ENCODE results near the gene TUBGCP3. TPM values are rescaled to one million over a fixed set of nuclear protein-coding genes. Genes with fewer than 3 reads are reported as not detected.

TUBGCP3 gene
- total RNA-seq, 2 donors from 2014 or later, result 28.7 to 29.4 TPM

GRCh38 chr13:112465251-112466131, 122.5 kb downstream of the TUBGCP3 start:
- intact Hi-C loops (cut with DNase I), result no loop called here
- no peak for DNase-seq (ENCODE audit: low spot score)

GRCh38 chr13:112464720-112465119, 123.2 kb downstream of the TUBGCP3 start:
- DNase-seq (ENCODE audit: low spot score), result no peak
- intact Hi-C loops (cut with DNase I), result no loop called here

- DNase-seq (ENCODE audit: low spot score), result no peak
- intact Hi-C loops (cut with DNase I), result no loop called here
Observed at GRCh38 chr13:112462408-112462807, 125.5 kb downstream of the TUBGCP3 start.

- peak; percentile 74 for DNase-seq (ENCODE audit: low spot score)
Observed at GRCh38 chr13:112457485-112457884, 130.5 kb downstream of the TUBGCP3 start.

GRCh38 chr13:112457081-112457480, 130.9 kb downstream of the TUBGCP3 start:
- intact Hi-C loops (cut with DNase I), result no loop called here
- no peak for DNase-seq (ENCODE audit: low spot score)

More at GRCh38 chr13:112457485-112457884, 130.5 kb downstream of the TUBGCP3 start:
- intact Hi-C loops (cut with DNase I), result no loop called here

GRCh38 chr13:112456138-112457056, 131.6 kb downstream of the TUBGCP3 start:
- intact Hi-C loops (cut with DNase I), result no loop called here

GRCh38 chr13:112455476-112456059, 132.4 kb downstream of the TUBGCP3 start:
- DNase-seq (ENCODE audit: low spot score), result peak; percentile 72
- intact Hi-C loops (cut with DNase I), result no loop called here

More at GRCh38 chr13:112456138-112457056, 131.6 kb downstream of the TUBGCP3 start:
- DNase-seq (ENCODE audit: low spot score), result no peak

GRCh38 chr13:112454648-112455334, 133.2 kb downstream of the TUBGCP3 start:
- peak; percentile 59 for DNase-seq (ENCODE audit: low spot score)

GRCh38 chr13:112453874-112454647, 133.9 kb downstream of the TUBGCP3 start:
- intact Hi-C loops (cut with DNase I), result no loop called here
- peak; percentile 73 for DNase-seq (ENCODE audit: low spot score)

More at GRCh38 chr13:112454648-112455334, 133.2 kb downstream of the TUBGCP3 start:
- intact Hi-C loops (cut with DNase I), result no loop called here

GRCh38 chr13:112453207-112453829, 134.6 kb downstream of the TUBGCP3 start:
- peak; percentile 40 for DNase-seq (ENCODE audit: low spot score)
- intact Hi-C loops (cut with DNase I), result no loop called here

GRCh38 chr13:112452380-112453206, 135.4 kb downstream of the TUBGCP3 start:
- intact Hi-C loops (cut with DNase I), result no loop called here
- peak; percentile 73 for DNase-seq (ENCODE audit: low spot score)

- peak; percentile 64 for DNase-seq (ENCODE audit: low spot score)
- intact Hi-C loops (cut with DNase I), result no loop called here
Observed at GRCh38 chr13:112451512-112452379, 136.2 kb downstream of the TUBGCP3 start.

- no peak for DNase-seq (ENCODE audit: low spot score)
- intact Hi-C loops (cut with DNase I), result no loop called here
Observed at GRCh38 chr13:112450904-112451240, 137.1 kb downstream of the TUBGCP3 start.

GRCh38 chr13:112450118-112450903, 137.6 kb downstream of the TUBGCP3 start:
- intact Hi-C loops (cut with DNase I), result no loop called here
- DNase-seq (ENCODE audit: low spot score), result peak; percentile 70

GRCh38 chr13:112449545-112449930, 138.4 kb downstream of the TUBGCP3 start:
- intact Hi-C loops (cut with DNase I), result loop anchor here (5.0 to 10.0 kb wide), 2 partner anchors 202 to 975 kb away; no protein-coding TSS in a partner anchor
- peak; percentile 64 for DNase-seq (ENCODE audit: low spot score)
